ENCODE results near the gene F12. TPM values are rescaled to one million over a fixed set of nuclear protein-coding genes. Genes with fewer than 3 reads are reported as not detected.

Gene F12
- total RNA-seq, 1 donor from 2014 or later: not detected

- Mint-ChIP-seq H3K27me3 (ENCODE audit: insufficient read depth, low read depth) (peaks cover 17% of the 10 kb centered on the region), H3K27ac (no peak overlapping the region), H3K9me3 (peaks cover 2% of the 10 kb centered on the region), H3K4me1 (peaks cover 42% of the 10 kb centered on the region), H3K4me3 (no peak overlapping the region), H3K36me3 (no peaks in the 10 kb centered on the region)
- H3K27ac ChIP-seq: no peak overlapping the region
- no peaks in the 10 kb centered on the region for H3K9me3 ChIP-seq (ENCODE audit: low read depth)
- H3K36me3 ChIP-seq: no peaks in the 10 kb centered on the region
- DNase-seq (ENCODE audit: low spot score): no peak
- no peak overlapping the region for H3K4me3 ChIP-seq
- H3K79me2 ChIP-seq (ENCODE audit: low read depth): peaks cover 16% of the 10 kb centered on the region
- no peak overlapping the region for H2AFZ ChIP-seq (replicated peaks)
- TF ChIP-seq EZH2phosphoT487 (IDR thresholded peaks at IDR 0.05) (no peak), EZH2 (IDR thresholded peaks at IDR 0.05) (no peak), CTCF (IDR thresholded peaks at IDR 0.05) (no peak)
- H3K4me1 ChIP-seq: peaks cover 12% of the 10 kb centered on the region
- no peak overlapping the region for H3K9ac ChIP-seq
- peaks cover 12% of the 10 kb centered on the region for H3F3A ChIP-seq (ENCODE audit: low read depth)
- H3K4me2 ChIP-seq: no peak overlapping the region
- peaks cover 9% of the 10 kb centered on the region for H3K27me3 ChIP-seq
- H4K20me1 ChIP-seq (ENCODE audit: low read depth): peaks cover 8% of the 10 kb centered on the region
Observed at GRCh38 chr5:177354711-177355110, 54.7 kb downstream of the F12 start.

DNA sequence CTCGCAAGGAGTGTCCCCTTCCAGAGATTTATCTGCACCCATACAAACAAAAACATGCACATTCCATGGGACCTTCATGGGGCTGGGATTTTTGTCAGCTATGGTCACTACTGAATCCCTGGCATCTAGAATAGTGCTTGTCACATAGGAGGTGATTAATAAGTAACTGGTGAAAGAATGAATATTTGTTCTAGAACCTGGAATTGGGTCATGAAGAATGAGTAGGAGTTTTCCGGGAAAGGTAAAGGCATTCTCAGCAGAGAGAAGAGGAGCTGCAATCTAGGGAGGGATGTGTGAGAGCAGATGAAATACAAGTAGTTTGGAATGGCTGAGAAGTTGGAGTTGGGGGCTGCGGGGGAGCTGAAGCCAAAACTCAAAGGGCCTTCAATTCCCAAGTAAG lies 55.1 kb downstream of the F12 start:
- no peaks in the 10 kb centered on the region for H3K36me3 ChIP-seq
- H3K79me2 ChIP-seq (ENCODE audit: low read depth): peaks cover 21% of the 10 kb centered on the region
- H3K4me3 ChIP-seq: no peak overlapping the region
- H2AFZ ChIP-seq (replicated peaks): no peak overlapping the region
- no peak overlapping the region for H3K4me2 ChIP-seq
- peaks cover 45% of the 10 kb centered on the region for H3K4me1 Mint-ChIP-seq
- H3K4me1 ChIP-seq: peaks cover 12% of the 10 kb centered on the region
- peak overlapping the region; percentile 2 for H3K4me3 Mint-ChIP-seq
- no peak overlapping the region for H3K27ac ChIP-seq
- H3K27ac Mint-ChIP-seq: no peak overlapping the region
- H3K9ac ChIP-seq: no peak overlapping the region
- H3K27me3 Mint-ChIP-seq (ENCODE audit: insufficient read depth, low read depth): peaks cover 17% of the 10 kb centered on the region
- peaks cover 8% of the 10 kb centered on the region for H4K20me1 ChIP-seq (ENCODE audit: low read depth)
- no peaks in the 10 kb centered on the region for H3K9me3 ChIP-seq (ENCODE audit: low read depth)
- no peaks in the 10 kb centered on the region for H3K36me3 Mint-ChIP-seq
- peaks cover 9% of the 10 kb centered on the region for H3K27me3 ChIP-seq
- peaks cover 17% of the 10 kb centered on the region for H3F3A ChIP-seq (ENCODE audit: low read depth)
- TF ChIP-seq CTCF (IDR thresholded peaks at IDR 0.05) (no peak), EZH2 (IDR thresholded peaks at IDR 0.05) (no peak), EZH2phosphoT487 (IDR thresholded peaks at IDR 0.05) (no peak)
- no peak for DNase-seq (ENCODE audit: low spot score)
- peaks cover 2% of the 10 kb centered on the region for H3K9me3 Mint-ChIP-seq

- Mint-ChIP-seq H3K4me1 (peaks cover 38% of the 10 kb centered on the region), H3K4me3 (peak overlapping the region; percentile 63), H3K9me3 (peaks cover 2% of the 10 kb centered on the region), H3K36me3 (no peaks in the 10 kb centered on the region), H3K27ac (no peak overlapping the region), H3K27me3 (ENCODE audit: insufficient read depth, low read depth) (peaks cover 14% of the 10 kb centered on the region)
- peaks cover 9% of the 10 kb centered on the region for H3K27me3 ChIP-seq
- H3F3A ChIP-seq (ENCODE audit: low read depth): peaks cover 22% of the 10 kb centered on the region
- TF ChIP-seq EZH2phosphoT487 (IDR thresholded peaks at IDR 0.05) (no peak), EZH2 (IDR thresholded peaks at IDR 0.05) (no peak), CTCF (IDR thresholded peaks at IDR 0.05) (no peak)
- H3K9ac ChIP-seq: no peak overlapping the region
- no peak overlapping the region for H3K27ac ChIP-seq
- no peaks in the 10 kb centered on the region for H3K36me3 ChIP-seq
- peaks cover 32% of the 10 kb centered on the region for H3K79me2 ChIP-seq (ENCODE audit: low read depth)
- H3K4me3 ChIP-seq: no peak overlapping the region
- H3K9me3 ChIP-seq (ENCODE audit: low read depth): no peaks in the 10 kb centered on the region
- H3K4me2 ChIP-seq: no peak overlapping the region
- DNase-seq (ENCODE audit: low spot score): no peak
- peaks cover 12% of the 10 kb centered on the region for H3K4me1 ChIP-seq
- no peak overlapping the region for H2AFZ ChIP-seq (replicated peaks)
- H4K20me1 ChIP-seq (ENCODE audit: low read depth): peaks cover 8% of the 10 kb centered on the region
Observed at GRCh38 chr5:177353093-177353492, 56.3 kb downstream of the F12 start.

Other genes starting within 250 kb of the F12 start
- 4.3 and 15.1 TPM in 2 replicates for gene RAB24, start 105.8 kb downstream of the F12 start, total RNA-seq (ENCODE audit: low replicate concordance)
- gene PRELID1, start 105.8 kb downstream of the F12 start, total RNA-seq (ENCODE audit: low replicate concordance): 133 and 206 TPM in 2 replicates
- 31.1 and 65.4 TPM in 2 replicates for gene MXD3, start 97.7 kb downstream of the F12 start, total RNA-seq (ENCODE audit: low replicate concordance)
- gene LMAN2, start 57.9 kb downstream of the F12 start, total RNA-seq (ENCODE audit: low replicate concordance): 96.5 and 116 TPM in 2 replicates
- 3.2 and 19.0 TPM in 2 replicates for gene RGS14, start 51.6 kb downstream of the F12 start, total RNA-seq (ENCODE audit: low replicate concordance)
- not detected in 2 replicates for gene SLC34A1, start 25.1 kb downstream of the F12 start, total RNA-seq (ENCODE audit: low replicate concordance)
- not detected in 2 replicates for gene PFN3, start 8.9 kb downstream of the F12 start, total RNA-seq (ENCODE audit: low replicate concordance)
- 24.0 and 50.6 TPM in 2 replicates for gene GRK6, start 17.1 kb upstream of the F12 start, total RNA-seq (ENCODE audit: low replicate concordance)
- gene PRR7, start 37.2 kb upstream of the F12 start, total RNA-seq (ENCODE audit: low replicate concordance): 4.5 and 31.7 TPM in 2 replicates
- gene DBN1, start 64.1 kb upstream of the F12 start, total RNA-seq (ENCODE audit: low replicate concordance): 113 and 338 TPM in 2 replicates
- 38.7 and 208 TPM in 2 replicates for gene PDLIM7, start 88.0 kb upstream of the F12 start, total RNA-seq (ENCODE audit: low replicate concordance)
- gene DOK3, start 100.3 kb upstream of the F12 start, total RNA-seq (ENCODE audit: low replicate concordance): 0.54 and 0.93 TPM in 2 replicates
- gene DDX41, start 107.4 kb upstream of the F12 start, total RNA-seq (ENCODE audit: low replicate concordance): 60.7 and 118 TPM in 2 replicates
- 42.5 and 78.5 TPM in 2 replicates for gene FAM193B, start 145.0 kb upstream of the F12 start, total RNA-seq (ENCODE audit: low replicate concordance)
- gene TMED9, start 182.6 kb upstream of the F12 start, total RNA-seq (ENCODE audit: low replicate concordance): 30.9 and 49.0 TPM in 2 replicates
- 11.6 and 23.1 TPM in 2 replicates for gene B4GALT7, start 190.6 kb upstream of the F12 start, total RNA-seq (ENCODE audit: low replicate concordance)

Data from neural progenitor cell (in vitro differentiated cells).